ENCODE measurements around the gene PEX3.

The PEX3 gene

DNA sequence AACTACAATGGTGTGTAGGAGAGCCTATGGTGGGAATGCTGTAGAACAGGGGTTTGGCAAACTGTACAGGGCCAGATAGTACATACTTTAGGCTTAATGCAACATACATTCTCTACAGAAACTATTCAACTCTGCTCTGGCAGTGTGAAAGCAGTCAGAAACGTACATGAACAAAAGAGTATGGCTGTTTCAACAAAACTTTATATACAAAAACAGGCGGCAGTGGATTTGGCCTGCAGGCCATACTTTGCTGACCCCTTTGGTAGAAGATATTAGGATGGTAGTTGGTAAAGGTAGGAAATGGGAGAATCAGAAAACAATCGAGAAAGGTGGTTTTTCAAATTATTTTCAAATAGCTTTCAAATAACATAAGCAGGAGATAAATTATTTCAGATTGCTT, 36.1 kb downstream of the PEX3 start:
- TF ChIP-seq POLR2A (IDR thresholded peaks at IDR 0.05; ENCODE audit: extremely low read depth, insufficient read length) (no peak), MYC (IDR thresholded peaks at IDR 0.05; ENCODE audit: low read depth, low read length) (no peak)
- TF ChIP-seq, protein P1, sequence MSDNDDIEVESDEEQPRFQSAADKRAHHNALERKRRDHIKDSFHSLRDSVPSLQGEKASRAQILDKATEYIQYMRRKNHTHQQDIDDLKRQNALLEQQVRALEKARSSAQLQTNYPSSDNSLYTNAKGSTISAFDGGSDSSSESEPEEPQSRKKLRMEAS (IDR thresholded peaks at IDR 0.05; ENCODE audit: low read depth, low read length) = no peak
- TF ChIP-seq, protein P2, sequence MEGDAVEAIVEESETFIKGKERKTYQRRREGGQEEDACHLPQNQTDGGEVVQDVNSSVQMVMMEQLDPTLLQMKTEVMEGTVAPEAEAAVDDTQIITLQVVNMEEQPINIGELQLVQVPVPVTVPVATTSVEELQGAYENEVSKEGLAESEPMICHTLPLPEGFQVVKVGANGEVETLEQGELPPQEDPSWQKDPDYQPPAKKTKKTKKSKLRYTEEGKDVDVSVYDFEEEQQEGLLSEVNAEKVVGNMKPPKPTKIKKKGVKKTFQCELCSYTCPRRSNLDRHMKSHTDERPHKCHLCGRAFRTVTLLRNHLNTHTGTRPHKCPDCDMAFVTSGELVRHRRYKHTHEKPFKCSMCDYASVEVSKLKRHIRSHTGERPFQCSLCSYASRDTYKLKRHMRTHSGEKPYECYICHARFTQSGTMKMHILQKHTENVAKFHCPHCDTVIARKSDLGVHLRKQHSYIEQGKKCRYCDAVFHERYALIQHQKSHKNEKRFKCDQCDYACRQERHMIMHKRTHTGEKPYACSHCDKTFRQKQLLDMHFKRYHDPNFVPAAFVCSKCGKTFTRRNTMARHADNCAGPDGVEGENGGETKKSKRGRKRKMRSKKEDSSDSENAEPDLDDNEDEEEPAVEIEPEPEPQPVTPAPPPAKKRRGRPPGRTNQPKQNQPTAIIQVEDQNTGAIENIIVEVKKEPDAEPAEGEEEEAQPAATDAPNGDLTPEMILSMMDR (IDR thresholded peaks at IDR 0.05; ENCODE audit: low read depth, low read length) = no peak
- no peak overlapping the region for H3K4me3 ChIP-seq (ENCODE audit: low read depth, low read length)
- DNase-seq (ENCODE audit: low read depth) = no peak

DNA sequence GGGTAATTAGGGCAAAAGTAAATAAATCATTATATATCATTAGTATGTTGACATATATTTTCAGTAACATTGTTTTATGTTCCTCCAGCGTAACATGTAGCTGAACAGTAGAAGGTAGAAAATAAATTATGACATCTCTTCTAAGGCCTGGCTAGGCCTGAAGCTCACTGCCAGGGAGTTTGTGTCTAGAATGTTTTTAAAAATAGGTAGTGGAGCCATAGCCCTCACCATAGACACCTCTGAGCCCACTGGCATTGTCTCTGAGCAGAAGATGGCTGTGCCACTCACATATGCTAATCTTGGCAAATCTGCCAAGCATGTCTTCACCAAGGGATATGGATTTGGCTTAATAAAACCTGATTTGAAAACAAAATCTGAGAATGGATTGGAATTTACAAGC, 39.6 kb downstream of the PEX3 start:
- no peak for DNase-seq (ENCODE audit: low read depth)
- TF ChIP-seq MYC (IDR thresholded peaks at IDR 0.05; ENCODE audit: low read depth, low read length) (no peak), POLR2A (IDR thresholded peaks at IDR 0.05; ENCODE audit: extremely low read depth, insufficient read length) (no peak)
- TF ChIP-seq, protein P2 (IDR thresholded peaks at IDR 0.05; ENCODE audit: low read depth, low read length) = no peak
- TF ChIP-seq, protein P1 (IDR thresholded peaks at IDR 0.05; ENCODE audit: low read depth, low read length) = no peak
- H3K4me3 ChIP-seq (ENCODE audit: low read depth, low read length) = no peak overlapping the region

DNA sequence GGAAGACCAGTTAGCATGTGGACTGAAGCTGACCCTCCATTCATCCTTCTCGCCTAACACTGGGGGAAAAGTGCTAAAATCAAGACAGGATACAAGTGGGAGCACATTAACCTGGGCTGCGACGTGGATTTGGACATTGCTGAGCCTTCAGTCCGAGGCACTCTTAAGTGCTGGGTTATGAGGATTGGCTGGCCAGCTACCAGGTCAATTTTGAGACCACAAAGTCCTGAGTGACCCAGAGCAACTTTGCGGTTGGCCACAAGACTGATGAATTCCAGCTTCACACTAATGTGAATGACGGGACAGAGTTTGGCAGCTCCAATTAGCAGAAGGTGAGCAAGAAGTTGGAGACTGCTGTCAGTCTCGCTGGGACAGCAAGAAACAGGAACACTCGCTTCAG, 40.2 kb downstream of the PEX3 start:
- TF ChIP-seq, protein P2 (IDR thresholded peaks at IDR 0.05; ENCODE audit: low read depth, low read length) = no peak
- TF ChIP-seq, protein P1 (IDR thresholded peaks at IDR 0.05; ENCODE audit: low read depth, low read length) = no peak
- TF ChIP-seq MYC (IDR thresholded peaks at IDR 0.05; ENCODE audit: low read depth, low read length) (no peak), POLR2A (IDR thresholded peaks at IDR 0.05; ENCODE audit: extremely low read depth, insufficient read length) (no peak)
- H3K4me3 ChIP-seq (ENCODE audit: low read depth, low read length) = no peak overlapping the region
- no peak for DNase-seq (ENCODE audit: low read depth)

DNA sequence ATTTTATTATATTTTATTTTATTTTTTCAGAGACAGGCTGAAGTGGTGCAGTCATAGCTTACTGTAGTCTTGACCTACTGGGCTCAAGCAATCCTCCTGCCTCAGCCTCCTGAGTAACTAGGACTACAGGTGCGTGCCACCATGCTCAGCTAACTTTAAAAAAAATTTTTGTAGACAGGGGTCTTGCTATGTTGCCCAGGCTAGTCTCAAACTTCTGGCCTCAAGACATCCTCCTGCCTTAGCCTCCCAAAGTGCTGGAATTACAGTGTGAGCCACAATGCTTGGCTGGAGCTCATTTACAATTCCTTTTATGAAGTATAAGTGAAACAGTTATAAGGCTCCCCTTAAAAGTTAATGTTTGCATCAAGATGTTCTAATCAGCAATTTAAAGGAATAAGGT, 46.4 kb downstream of the PEX3 start:
- TF ChIP-seq MYC (IDR thresholded peaks at IDR 0.05; ENCODE audit: low read depth, low read length) = no peak
- no peak for TF ChIP-seq POLR2A (IDR thresholded peaks at IDR 0.05; ENCODE audit: extremely low read depth, insufficient read length)
- TF ChIP-seq, protein P1 (IDR thresholded peaks at IDR 0.05; ENCODE audit: low read depth, low read length) = no peak
- TF ChIP-seq, protein P2 (IDR thresholded peaks at IDR 0.05; ENCODE audit: low read depth, low read length) = no peak
- no peak for DNase-seq (ENCODE audit: low read depth)
- H3K4me3 ChIP-seq (ENCODE audit: low read depth, low read length) = no peak overlapping the region

DNA sequence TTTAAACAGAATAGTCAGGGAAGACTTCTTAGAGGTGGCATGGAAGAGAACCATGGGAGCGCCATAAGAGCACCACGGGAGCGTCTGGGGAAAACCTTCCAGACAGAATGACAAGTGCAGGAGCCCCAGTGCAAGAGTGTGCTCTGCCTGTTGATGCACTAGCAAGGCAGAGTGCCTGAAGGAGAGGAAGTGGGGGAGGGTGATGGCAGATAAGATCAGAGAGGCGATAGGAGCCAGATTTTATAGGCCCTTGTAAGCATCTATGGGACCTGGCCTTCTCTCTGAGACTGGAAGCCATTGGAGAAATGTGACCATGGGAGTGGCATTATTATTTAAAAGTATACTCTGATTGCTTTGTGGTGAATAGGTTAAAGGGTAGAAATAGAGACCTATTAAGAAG, 47.8 kb downstream of the PEX3 start:
- TF ChIP-seq, protein P1 (IDR thresholded peaks at IDR 0.05; ENCODE audit: low read depth, low read length) = no peak
- TF ChIP-seq POLR2A (IDR thresholded peaks at IDR 0.05; ENCODE audit: extremely low read depth, insufficient read length) (no peak), MYC (IDR thresholded peaks at IDR 0.05; ENCODE audit: low read depth, low read length) (no peak)
- TF ChIP-seq, protein P2 (IDR thresholded peaks at IDR 0.05; ENCODE audit: low read depth, low read length) = no peak
- no peak overlapping the region for H3K4me3 ChIP-seq (ENCODE audit: low read depth, low read length)
- peak; percentile 56 for DNase-seq (ENCODE audit: low read depth)

DNA sequence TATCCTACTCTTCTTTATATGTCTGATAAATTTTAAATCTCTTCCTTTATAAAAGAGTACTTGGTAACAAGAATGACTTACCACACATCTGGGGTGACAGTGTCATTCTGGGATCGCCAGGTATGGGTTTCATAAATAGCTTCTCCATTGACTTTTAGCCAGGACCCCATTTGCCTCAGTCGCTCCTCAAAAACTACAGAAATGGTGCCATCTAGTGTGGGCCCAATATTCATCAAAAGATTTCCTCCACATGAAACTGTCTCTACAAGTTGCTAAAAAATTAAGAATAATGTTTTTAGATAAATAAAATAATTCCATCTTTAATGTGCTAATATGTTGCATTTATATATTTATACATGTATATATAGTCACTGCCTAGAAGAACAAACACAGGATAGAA, 51.2 kb downstream of the PEX3 start:
- DNase-seq (ENCODE audit: low read depth) = no peak
- TF ChIP-seq POLR2A (IDR thresholded peaks at IDR 0.05; ENCODE audit: extremely low read depth, insufficient read length) = no peak
- no peak for TF ChIP-seq MYC (IDR thresholded peaks at IDR 0.05; ENCODE audit: low read depth, low read length)
- TF ChIP-seq, protein P1 (IDR thresholded peaks at IDR 0.05; ENCODE audit: low read depth, low read length) = no peak
- TF ChIP-seq, protein P2 (IDR thresholded peaks at IDR 0.05; ENCODE audit: low read depth, low read length) = no peak
- no peak overlapping the region for H3K4me3 ChIP-seq (ENCODE audit: low read depth, low read length)
